ENCODE measurements around the gene UBE2L3. TPM values are rescaled to one million over a fixed set of nuclear protein-coding genes. Genes with fewer than 3 reads are reported as not detected.

Gene UBE2L3
- total RNA-seq, 1 donor from 2014 or later = 63.0 TPM

DNA sequence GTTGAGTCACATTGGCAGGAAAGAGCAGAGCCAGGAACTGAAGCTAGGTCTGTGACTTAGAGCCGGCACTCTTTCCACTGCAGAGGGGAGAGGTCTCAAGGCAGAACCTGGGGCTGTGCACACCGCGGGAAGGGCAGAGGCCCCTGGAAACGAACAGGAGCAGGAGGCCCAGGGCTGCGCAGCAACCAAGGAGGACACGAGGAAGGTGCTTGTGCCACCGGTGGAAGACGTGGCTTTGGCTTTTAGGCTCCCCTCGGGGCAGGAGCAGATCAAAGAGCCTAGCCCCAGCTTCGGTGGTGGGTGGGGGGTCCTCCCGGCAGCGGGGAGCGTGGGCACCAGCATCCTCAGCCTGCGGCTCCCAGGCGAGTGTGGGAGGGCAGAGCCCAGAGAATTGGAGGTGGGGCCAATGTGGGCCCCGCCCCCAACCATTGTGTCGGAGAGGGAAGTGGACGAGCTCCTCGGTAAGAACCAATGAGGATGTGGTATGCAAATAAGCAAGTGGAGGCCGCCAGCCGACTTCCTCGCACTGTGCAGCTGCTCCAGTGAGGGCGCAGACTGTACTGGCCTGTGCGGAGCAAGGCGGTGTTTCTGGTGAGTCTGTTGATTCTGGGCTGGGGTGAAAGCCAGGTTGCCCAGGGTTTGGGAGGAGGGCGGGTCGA lies 64.9 kb downstream of the UBE2L3 start, which contains the start of gene CCDC116:
Gene CCDC116, plus strand, starts transcription at position 524 of the 659 bp plus-strand sequence. CDS start 422 bp downstream, outside the sequence.
- TF ChIP-seq, protein P1, sequence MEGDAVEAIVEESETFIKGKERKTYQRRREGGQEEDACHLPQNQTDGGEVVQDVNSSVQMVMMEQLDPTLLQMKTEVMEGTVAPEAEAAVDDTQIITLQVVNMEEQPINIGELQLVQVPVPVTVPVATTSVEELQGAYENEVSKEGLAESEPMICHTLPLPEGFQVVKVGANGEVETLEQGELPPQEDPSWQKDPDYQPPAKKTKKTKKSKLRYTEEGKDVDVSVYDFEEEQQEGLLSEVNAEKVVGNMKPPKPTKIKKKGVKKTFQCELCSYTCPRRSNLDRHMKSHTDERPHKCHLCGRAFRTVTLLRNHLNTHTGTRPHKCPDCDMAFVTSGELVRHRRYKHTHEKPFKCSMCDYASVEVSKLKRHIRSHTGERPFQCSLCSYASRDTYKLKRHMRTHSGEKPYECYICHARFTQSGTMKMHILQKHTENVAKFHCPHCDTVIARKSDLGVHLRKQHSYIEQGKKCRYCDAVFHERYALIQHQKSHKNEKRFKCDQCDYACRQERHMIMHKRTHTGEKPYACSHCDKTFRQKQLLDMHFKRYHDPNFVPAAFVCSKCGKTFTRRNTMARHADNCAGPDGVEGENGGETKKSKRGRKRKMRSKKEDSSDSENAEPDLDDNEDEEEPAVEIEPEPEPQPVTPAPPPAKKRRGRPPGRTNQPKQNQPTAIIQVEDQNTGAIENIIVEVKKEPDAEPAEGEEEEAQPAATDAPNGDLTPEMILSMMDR (IDR thresholded peaks at IDR 0.05; ENCODE audit: insufficient read depth, low read length, poor library complexity, severe bottlenecking) = no peak
- no peak for DNase-seq (ENCODE audit: low read depth)
- H3K36me3 ChIP-seq (ENCODE audit: control insufficient read depth, insufficient read depth, low read length) = no peaks in the 10 kb centered on the region
- no peak within 1 kb of the TSS for H3K4me3 ChIP-seq (ENCODE audit: low read depth, low read length)
- no peaks in the 10 kb centered on the region for H3K27me3 ChIP-seq (ENCODE audit: control insufficient read depth, insufficient read depth, low read length)

DNA sequence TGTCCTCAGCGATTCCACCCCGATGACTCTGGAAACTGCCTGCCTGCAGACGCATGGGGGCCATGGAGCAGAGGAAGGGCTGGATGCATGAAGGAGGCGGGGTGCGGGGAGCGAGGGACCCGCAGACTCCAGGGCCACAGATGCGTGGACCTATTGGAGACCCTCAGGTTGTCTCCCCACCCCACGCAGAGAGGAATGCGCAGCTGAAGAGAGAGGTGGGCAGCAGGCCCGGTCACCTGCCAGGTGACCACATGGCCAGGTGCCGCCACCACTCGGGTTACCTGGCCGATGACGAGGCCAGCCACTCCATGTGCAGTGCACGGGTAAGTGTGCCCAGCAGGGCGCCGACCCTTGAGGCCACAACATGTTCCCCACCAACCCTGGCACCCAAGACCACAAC lies 65.4 kb downstream of the UBE2L3 start:
- no peak for DNase-seq (ENCODE audit: low read depth)
- H3K36me3 ChIP-seq (ENCODE audit: control insufficient read depth, insufficient read depth, low read length) = no peaks in the 10 kb centered on the region
- no peaks in the 10 kb centered on the region for H3K27me3 ChIP-seq (ENCODE audit: control insufficient read depth, insufficient read depth, low read length)
- H3K4me3 ChIP-seq (ENCODE audit: low read depth, low read length) = no peak overlapping the region
- TF ChIP-seq, protein P1 (IDR thresholded peaks at IDR 0.05; ENCODE audit: insufficient read depth, low read length, poor library complexity, severe bottlenecking) = no peak

DNA sequence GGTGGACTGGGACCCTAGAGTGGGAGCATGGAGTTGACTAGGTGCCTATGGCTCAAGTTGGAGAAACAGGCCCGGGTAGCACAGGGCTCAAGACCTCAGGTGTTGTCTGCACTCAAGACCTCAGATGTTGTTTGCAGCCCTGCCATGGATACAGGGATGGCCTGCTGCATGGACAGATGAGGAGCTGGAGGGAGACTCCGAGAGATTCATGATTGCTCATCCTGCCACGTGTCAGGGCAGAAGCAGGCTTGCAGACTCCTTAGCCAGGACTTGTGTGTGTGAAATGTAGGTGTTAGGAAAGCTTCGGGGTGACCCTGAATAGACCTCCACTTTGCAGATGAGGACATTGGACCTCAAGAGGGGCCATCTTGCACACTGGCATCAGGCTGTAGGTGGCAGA lies 66.0 kb downstream of the UBE2L3 start:
- no peak for DNase-seq (ENCODE audit: low read depth)
- no peaks in the 10 kb centered on the region for H3K36me3 ChIP-seq (ENCODE audit: control insufficient read depth, insufficient read depth, low read length)
- TF ChIP-seq, protein P1 (IDR thresholded peaks at IDR 0.05; ENCODE audit: insufficient read depth, low read length, poor library complexity, severe bottlenecking) = no peak
- H3K27me3 ChIP-seq (ENCODE audit: control insufficient read depth, insufficient read depth, low read length) = no peaks in the 10 kb centered on the region
- no peak overlapping the region for H3K4me3 ChIP-seq (ENCODE audit: low read depth, low read length)

DNA sequence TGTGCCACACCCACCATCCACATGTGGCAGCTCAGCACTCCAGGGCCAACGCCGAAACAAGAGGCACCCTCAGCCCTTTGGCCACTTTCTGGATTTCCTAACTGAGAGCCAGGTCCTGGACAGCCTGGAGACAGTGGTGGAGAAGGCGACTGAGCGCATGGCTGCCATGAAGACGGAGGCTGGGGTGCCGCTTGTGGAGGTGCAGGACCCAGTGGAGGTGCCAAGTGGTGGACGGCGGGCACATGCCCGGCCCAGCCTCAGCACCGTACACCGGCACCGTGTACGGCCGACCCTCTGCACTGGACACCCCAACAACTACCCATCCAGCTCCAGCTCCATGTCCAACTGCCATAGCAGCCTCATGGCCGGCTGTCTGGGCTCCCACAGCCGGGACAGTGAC lies 66.6 kb downstream of the UBE2L3 start:
- H3K36me3 ChIP-seq (ENCODE audit: control insufficient read depth, insufficient read depth, low read length) = no peaks in the 10 kb centered on the region
- H3K27me3 ChIP-seq (ENCODE audit: control insufficient read depth, insufficient read depth, low read length) = no peaks in the 10 kb centered on the region
- no peak for DNase-seq (ENCODE audit: low read depth)
- TF ChIP-seq, protein P1 (IDR thresholded peaks at IDR 0.05; ENCODE audit: insufficient read depth, low read length, poor library complexity, severe bottlenecking) = no peak
- H3K4me3 ChIP-seq (ENCODE audit: low read depth, low read length) = no peak overlapping the region

DNA sequence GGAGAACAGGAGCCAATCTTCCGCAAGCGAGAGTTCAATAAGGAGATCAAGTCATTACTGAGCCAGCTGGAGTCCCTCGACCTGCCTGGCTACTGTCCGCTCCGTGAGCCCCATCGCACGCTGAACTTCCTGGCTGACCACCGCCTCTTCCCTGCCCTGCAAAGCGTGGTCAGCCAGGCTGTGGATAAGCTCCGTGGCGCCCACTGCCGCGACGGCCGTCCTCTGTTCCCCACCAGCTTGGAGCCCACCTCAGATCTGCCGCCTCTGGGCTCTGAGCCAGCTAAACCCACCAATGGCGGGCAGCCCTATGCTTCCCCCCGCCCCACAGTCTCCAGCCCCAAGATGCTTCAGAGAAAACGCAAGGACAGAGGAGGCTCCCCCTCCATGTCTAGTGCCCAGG lies 67.3 kb downstream of the UBE2L3 start:
- H3K4me3 ChIP-seq (ENCODE audit: low read depth, low read length) = no peak overlapping the region
- no peak for DNase-seq (ENCODE audit: low read depth)
- H3K27me3 ChIP-seq (ENCODE audit: control insufficient read depth, insufficient read depth, low read length) = no peaks in the 10 kb centered on the region
- H3K36me3 ChIP-seq (ENCODE audit: control insufficient read depth, insufficient read depth, low read length) = no peaks in the 10 kb centered on the region
- TF ChIP-seq, protein P1 (IDR thresholded peaks at IDR 0.05; ENCODE audit: insufficient read depth, low read length, poor library complexity, severe bottlenecking) = no peak

Data from kidney epithelial cell (primary cell).